Memory B cell (primary cell): ENCODE results near the gene PIP5K1B.

Experiments used
- ATAC-seq: fragments of 150-1000 bp; cut with Tn5 transposase; 2 replicates; pipeline ENCODE4 v1.10.0; 2021; ENCODE audit warnings: low read depth, mild to moderate bottlenecking, moderate library complexity
- DNase-seq, 2 donors: peaks; one replicate each; pipeline ENCODE4 v3.0.0; 2022; ENCODE audit warnings: low spot score in 2 of 2
- H3K27ac Mint-ChIP-seq: one replicate; pipeline ENCODE4 v1.8.0; 2022; ENCODE audit warnings: mild to moderate bottlenecking, moderate library complexity, mixed read lengths
- H3K27me3 Mint-ChIP-seq: one replicate; pipeline ENCODE4 v1.8.0; 2022; ENCODE audit warnings: mixed read lengths
- H3K36me3 Mint-ChIP-seq: one replicate; pipeline ENCODE4 v1.8.0; 2022; ENCODE audit warnings: mild to moderate bottlenecking, mixed read lengths
- H3K4me1 Mint-ChIP-seq: one replicate; pipeline ENCODE4 v1.8.0; 2022; ENCODE audit warnings: mixed read lengths
- H3K4me3 Mint-ChIP-seq: one replicate; pipeline ENCODE4 v1.8.0; 2022; ENCODE audit warnings: mild to moderate bottlenecking, moderate library complexity, mixed read lengths
- H3K9me3 Mint-ChIP-seq: one replicate; pipeline ENCODE4 v1.8.0; 2022; ENCODE audit warnings: mixed read lengths

PIP5K1B gene

DNA sequence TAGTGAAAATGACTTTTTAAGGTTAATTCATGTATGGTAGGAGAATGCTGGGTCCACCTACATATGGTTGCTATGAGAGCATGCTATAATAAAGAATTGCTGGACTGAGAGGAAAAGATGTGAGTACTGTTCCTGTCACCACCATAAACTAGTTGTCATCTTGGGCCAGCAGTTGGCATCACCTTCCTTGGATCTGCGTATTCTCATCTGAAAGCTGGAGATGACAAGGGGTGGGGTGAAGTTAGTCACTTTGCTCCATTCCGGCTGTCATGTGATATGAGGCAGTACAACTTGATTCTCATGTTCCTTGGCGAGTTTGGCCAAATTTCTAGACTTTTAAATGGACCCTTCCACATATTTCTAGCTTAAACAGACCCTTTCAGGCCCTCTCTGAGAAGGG lies 33.3 kb downstream of the PIP5K1B start:
- no peak for ATAC-seq
- H3K4me1 Mint-ChIP-seq, result peaks cover 26% of the 10 kb centered on the region
- H3K27ac Mint-ChIP-seq, result no peak overlapping the region
- DNase-seq, result no peak
- H3K4me3 Mint-ChIP-seq, result no peak overlapping the region
- peaks cover 12% of the 10 kb centered on the region for H3K36me3 Mint-ChIP-seq
- no peaks in the 10 kb centered on the region for H3K9me3 Mint-ChIP-seq
- no peaks in the 10 kb centered on the region for H3K27me3 Mint-ChIP-seq

- Mint-ChIP-seq H3K36me3 (peaks cover 13% of the 10 kb centered on the region), H3K4me1 (peaks cover 20% of the 10 kb centered on the region), H3K27ac (no peak overlapping the region), H3K27me3 (no peaks in the 10 kb centered on the region), H3K9me3 (no peaks in the 10 kb centered on the region), H3K4me3 (no peak overlapping the region)
- ATAC-seq, result no peak
- no peak for DNase-seq
Observed at GRCh38 chr9:68739621-68740174, 34.7 kb downstream of the PIP5K1B start.

DNA sequence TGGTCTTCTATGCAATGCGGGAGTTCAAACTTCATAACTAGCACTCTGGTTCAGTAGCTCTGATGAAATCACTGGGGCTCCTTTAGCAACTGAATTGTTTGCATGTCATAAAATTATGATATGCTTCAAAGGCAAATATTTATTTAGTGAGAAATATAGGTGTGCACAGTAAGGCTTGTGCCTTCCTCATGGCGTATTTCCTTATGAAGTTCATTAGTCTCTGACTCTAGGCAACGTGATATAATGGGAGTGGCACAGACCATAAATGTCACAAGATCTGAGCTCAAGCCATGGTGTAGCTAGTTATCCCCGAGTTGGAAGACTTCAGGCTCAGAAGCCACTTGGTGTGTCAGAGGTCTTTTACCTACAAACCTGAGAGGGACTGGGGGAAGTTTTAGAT lies 35.5 kb downstream of the PIP5K1B start:
- Mint-ChIP-seq H3K36me3 (peaks cover 13% of the 10 kb centered on the region), H3K9me3 (no peaks in the 10 kb centered on the region), H3K4me1 (peaks cover 20% of the 10 kb centered on the region), H3K4me3 (no peak overlapping the region), H3K27me3 (no peaks in the 10 kb centered on the region), H3K27ac (no peak overlapping the region)
- ATAC-seq (no peak), DNase-seq (no peak)

DNA sequence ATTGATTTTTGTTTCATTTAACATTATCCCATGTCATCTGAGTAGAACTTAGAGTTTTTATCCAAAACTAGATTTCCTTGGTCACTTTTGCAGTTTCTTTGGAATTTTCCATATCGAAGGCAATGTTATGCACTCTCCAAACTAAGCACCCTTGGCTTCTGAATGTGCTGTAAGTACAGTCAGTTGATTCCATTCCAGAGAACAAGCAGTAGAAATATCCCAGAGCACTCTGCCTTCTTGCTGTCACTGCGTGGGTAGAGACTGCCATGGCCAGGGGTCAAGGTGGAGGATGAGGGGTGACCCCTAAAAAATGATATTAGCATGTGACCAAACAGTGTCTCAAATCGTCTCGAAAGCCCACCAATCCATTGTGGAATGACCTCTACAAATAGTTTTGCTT lies 36.2 kb downstream of the PIP5K1B start:
- H3K36me3 Mint-ChIP-seq, result peaks cover 14% of the 10 kb centered on the region
- ATAC-seq (no peak), DNase-seq (no peak)
- no peak overlapping the region for H3K27ac Mint-ChIP-seq
- no peak overlapping the region for H3K4me3 Mint-ChIP-seq
- H3K9me3 Mint-ChIP-seq, result no peaks in the 10 kb centered on the region
- no peaks in the 10 kb centered on the region for H3K27me3 Mint-ChIP-seq
- H3K4me1 Mint-ChIP-seq, result peaks cover 15% of the 10 kb centered on the region

DNA sequence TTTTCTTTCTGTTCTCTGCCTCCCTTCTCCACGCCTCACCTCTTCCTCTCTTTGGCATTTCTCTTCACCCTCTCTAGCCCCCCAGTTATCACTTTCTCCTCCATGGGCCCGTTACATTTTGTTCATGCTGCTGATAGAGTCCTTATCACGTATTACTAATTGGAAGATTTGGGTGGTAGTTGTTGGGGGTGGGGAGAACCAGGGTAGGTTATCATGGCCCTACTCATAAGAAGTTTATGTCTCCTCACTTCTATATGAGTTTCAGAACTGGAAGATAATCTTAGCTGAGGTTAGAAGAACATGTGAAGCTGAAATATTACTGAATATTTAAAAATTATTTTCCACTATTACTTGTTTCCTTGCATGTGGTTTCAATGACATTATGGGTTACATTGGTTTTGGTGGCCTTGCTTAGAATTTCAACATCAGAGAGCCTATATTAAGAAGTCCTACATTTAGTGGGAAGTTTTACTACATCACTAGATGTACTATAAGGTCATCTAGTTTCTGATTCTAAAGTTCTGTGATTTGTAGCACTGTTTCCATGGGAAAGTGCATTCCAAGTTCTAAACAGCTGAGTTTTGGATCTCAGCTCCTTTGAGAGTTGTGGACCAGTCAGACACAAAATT lies 36.8 kb downstream of the PIP5K1B start:
- H3K9me3 Mint-ChIP-seq, result no peaks in the 10 kb centered on the region
- H3K4me3 Mint-ChIP-seq, result no peak overlapping the region
- no peak for DNase-seq
- no peak overlapping the region for H3K27ac Mint-ChIP-seq
- peaks cover 18% of the 10 kb centered on the region for H3K4me1 Mint-ChIP-seq
- peaks cover 17% of the 10 kb centered on the region for H3K36me3 Mint-ChIP-seq
- ATAC-seq, result no peak
- H3K27me3 Mint-ChIP-seq, result no peaks in the 10 kb centered on the region

DNA sequence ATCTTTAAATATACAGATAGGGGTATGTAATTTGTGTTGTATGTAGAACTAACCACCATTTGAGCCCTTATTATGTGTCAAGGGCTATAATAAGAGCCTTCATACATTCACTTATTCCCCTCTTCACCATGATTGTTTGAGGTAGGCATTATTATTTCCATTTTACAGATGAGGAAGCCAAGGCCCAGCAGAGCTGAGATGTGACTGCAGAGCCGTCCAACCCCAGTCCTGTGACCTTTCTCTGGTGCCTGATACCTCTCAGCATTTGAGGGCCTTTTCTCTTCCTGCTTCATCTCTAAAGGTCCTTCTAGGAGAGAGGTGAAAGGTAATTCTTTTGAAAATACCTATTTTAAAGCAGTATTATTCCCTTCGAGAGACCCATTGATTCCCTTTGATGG lies 37.3 kb downstream of the PIP5K1B start:
- DNase-seq (no peak), ATAC-seq (no peak)
- H3K36me3 Mint-ChIP-seq, result peaks cover 19% of the 10 kb centered on the region
- H3K4me1 Mint-ChIP-seq, result peaks cover 16% of the 10 kb centered on the region
- H3K9me3 Mint-ChIP-seq, result no peaks in the 10 kb centered on the region
- no peak overlapping the region for H3K4me3 Mint-ChIP-seq
- H3K27me3 Mint-ChIP-seq, result no peaks in the 10 kb centered on the region
- H3K27ac Mint-ChIP-seq, result no peak overlapping the region

DNA sequence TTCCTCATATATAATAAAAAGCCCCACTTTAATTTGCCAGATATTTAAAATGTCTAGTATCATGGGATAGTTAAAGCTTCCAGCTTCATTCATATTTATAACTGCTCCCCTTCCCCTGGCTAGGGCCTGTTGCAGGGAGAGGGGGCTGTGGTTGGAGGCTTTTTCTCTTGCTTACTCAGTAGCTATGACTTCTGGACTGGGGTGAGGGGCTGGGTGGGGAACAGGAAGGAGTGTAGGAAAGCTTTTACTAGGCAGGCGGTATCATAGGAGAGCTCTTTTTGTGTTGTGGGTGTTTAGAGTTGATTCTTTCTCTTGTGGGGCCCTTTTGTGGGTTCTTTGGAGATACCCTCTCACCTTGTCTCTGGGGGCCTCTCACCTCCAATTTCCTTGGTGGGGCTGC lies 39.4 kb downstream of the PIP5K1B start:
- H3K4me1 Mint-ChIP-seq, result peaks cover 17% of the 10 kb centered on the region

DNA sequence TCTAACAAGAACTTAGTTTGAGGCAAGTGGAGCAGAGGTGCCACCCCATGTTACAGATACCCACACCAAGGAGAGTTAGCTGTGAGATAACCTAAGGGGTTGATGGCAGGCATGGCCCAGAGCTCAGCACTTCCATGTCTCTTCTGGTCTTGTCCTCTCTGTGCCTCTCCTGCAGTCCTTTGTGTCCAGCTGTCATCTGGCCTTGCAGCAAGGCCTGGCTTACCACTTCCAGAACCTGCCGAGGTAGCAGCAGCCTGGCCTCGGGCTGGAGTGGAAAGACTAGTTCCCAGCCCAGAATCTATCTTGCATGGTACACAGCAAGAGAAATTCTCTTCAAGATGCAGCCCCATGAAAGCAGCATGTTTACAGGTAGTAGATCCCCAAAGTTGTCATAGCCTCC lies 41.5 kb downstream of the PIP5K1B start:
- ATAC-seq, result no peak
- Mint-ChIP-seq H3K4me1 (peaks cover 23% of the 10 kb centered on the region), H3K27ac (peak overlapping the region; percentile 49), H3K4me3 (no peak overlapping the region), H3K36me3 (peaks cover 19% of the 10 kb centered on the region), H3K9me3 (no peaks in the 10 kb centered on the region), H3K27me3 (no peaks in the 10 kb centered on the region)
- DNase-seq, result no peak

More for the DNA sequence above, 39.4 kb downstream of the PIP5K1B start:
- Mint-ChIP-seq H3K27ac (no peak overlapping the region), H3K36me3 (peaks cover 19% of the 10 kb centered on the region), H3K4me3 (no peak overlapping the region), H3K27me3 (no peaks in the 10 kb centered on the region), H3K9me3 (no peaks in the 10 kb centered on the region)
- DNase-seq (no peak), ATAC-seq (no peak)

DNA sequence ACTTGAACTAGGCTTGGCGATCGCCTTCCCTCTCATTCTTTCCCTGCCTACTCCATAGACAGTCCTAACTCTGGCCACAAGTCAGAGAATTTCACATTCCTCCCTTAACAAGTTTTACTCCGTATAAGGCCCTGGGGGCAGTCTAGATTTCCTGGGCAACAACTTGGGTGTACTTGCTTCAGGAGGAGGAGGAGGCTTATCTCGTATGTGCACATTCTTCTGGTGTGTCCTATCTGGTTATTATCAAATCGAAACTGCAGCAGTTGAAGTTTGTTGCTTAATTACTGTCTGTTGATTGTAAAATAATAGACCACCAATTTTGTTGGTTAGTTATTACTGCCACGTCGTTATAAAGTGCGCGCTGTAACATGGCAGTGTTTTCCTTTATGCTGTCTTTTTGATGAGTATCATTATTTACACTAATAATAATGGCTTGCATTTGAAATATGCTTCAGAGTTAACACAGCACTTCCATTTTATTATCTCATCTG lies 42.0 kb downstream of the PIP5K1B start:
- H3K36me3 Mint-ChIP-seq, result peaks cover 19% of the 10 kb centered on the region
- no peaks in the 10 kb centered on the region for H3K9me3 Mint-ChIP-seq
- H3K27ac Mint-ChIP-seq, result peak overlapping the region; percentile 49
- no peak overlapping the region for H3K4me3 Mint-ChIP-seq
- no peaks in the 10 kb centered on the region for H3K27me3 Mint-ChIP-seq
- no peak for DNase-seq
- peaks cover 22% of the 10 kb centered on the region for H3K4me1 Mint-ChIP-seq
- ATAC-seq, result no peak

DNA sequence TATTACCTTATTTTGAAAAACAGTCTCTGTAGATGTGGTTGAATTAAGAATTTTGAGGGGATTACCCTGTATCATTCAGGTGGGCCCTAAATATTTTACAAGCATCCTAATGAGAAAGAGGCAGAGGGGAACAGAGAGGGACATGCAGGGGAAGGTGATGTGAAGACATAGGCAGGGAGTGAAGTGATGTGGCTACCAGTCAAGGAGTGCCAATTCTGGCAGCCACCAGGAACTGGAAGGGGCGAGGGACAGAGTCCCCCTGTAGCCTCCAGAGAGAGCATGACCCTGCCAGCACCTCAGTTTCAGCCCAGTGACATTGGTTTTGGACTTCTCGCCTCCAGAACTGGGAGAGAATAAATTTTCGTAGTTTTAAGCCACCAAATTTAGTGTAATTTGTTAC lies 44.1 kb downstream of the PIP5K1B start:
- Mint-ChIP-seq H3K36me3 (peaks cover 10% of the 10 kb centered on the region), H3K27ac (peak overlapping the region; percentile 49)

DNA sequence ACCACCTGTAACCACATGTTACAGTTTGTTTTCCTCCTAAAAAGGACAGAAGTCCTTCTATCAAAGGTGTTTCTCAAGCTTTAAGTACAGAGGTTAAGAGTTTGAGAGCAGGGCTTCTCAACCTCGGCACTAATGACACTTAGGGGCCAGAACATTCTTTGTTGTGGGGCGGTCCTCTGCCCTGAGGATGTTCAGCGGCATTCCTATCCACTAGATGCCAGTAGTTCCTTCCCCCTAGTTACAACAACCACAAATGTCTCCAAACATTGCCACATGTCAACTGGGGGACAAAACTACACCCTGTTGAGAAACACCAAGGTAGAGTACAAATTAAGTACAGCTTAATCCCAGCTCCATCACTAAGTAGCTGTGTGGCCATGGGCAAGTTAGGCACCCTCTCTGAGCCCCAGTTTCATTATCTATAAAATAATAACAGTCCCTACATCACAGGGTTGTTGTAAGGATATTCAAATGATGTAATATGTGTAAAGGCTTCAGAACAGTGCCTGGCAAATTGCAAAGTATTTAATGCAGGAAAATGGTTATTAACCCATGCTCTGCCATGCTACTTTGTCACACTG lies 44.6 kb downstream of the PIP5K1B start:
- no peak overlapping the region for H3K27ac Mint-ChIP-seq
- H3K4me1 Mint-ChIP-seq, result peaks cover 24% of the 10 kb centered on the region
- no peak overlapping the region for H3K4me3 Mint-ChIP-seq
- ATAC-seq, result no peak
- peaks cover 12% of the 10 kb centered on the region for H3K36me3 Mint-ChIP-seq
- no peaks in the 10 kb centered on the region for H3K9me3 Mint-ChIP-seq
- no peak for DNase-seq
- H3K27me3 Mint-ChIP-seq, result no peaks in the 10 kb centered on the region

More for the DNA sequence above, 44.1 kb downstream of the PIP5K1B start:
- DNase-seq (no peak), ATAC-seq (no peak)
- H3K9me3 Mint-ChIP-seq, result no peaks in the 10 kb centered on the region
- peaks cover 24% of the 10 kb centered on the region for H3K4me1 Mint-ChIP-seq
- H3K4me3 Mint-ChIP-seq, result no peak overlapping the region
- no peaks in the 10 kb centered on the region for H3K27me3 Mint-ChIP-seq

DNA sequence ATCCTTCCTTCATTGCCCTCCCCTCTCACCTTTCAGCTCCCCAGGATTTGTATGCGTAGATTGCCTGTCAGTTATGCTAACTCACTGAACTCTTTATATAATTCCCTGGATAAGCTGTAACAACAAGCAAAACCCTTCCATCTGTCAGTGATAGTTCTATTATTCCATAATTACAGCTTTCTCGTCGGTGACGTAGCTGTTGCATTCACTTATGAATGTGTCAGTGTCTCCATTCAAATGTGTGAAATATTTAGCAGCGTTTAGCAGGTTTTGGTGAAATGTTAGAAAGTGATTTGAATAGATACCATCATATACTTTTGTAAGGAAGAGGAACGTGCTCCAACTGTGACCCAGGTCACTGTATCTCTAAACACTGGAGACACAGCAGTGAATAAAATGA lies 45.2 kb downstream of the PIP5K1B start:
- Mint-ChIP-seq H3K27me3 (no peaks in the 10 kb centered on the region), H3K27ac (no peak overlapping the region), H3K9me3 (no peaks in the 10 kb centered on the region), H3K36me3 (peaks cover 12% of the 10 kb centered on the region), H3K4me1 (peaks cover 24% of the 10 kb centered on the region), H3K4me3 (no peak overlapping the region)
- ATAC-seq (no peak), DNase-seq (no peak)

DNA sequence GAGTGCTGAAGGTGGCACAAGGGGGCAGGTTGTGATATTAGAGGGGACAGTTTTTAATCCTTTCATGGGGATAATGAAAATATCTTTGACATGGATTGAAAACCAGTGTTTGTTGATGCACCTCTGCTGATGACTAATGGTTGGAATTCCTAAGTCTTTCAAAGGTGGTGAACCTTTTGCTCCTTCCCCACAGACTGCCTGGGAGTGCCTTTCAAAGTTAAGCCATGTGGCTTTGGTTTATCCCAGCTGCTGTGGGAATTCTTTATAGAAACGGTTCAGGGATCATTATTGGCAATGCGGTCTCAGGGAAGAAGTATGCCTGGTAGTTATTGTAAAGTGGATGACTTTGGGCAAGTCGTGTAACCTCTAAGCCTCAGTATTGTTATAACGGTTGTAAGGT lies 45.7 kb downstream of the PIP5K1B start:
- H3K36me3 Mint-ChIP-seq, result peaks cover 13% of the 10 kb centered on the region
- no peaks in the 10 kb centered on the region for H3K27me3 Mint-ChIP-seq
- peak overlapping the region; percentile 56 for H3K27ac Mint-ChIP-seq
- no peaks in the 10 kb centered on the region for H3K9me3 Mint-ChIP-seq
- ATAC-seq (no peak), DNase-seq (no peak)
- H3K4me3 Mint-ChIP-seq, result no peak overlapping the region
- H3K4me1 Mint-ChIP-seq, result peaks cover 24% of the 10 kb centered on the region

- no peak for ATAC-seq
- no peaks in the 10 kb centered on the region for H3K9me3 Mint-ChIP-seq
- no peaks in the 10 kb centered on the region for H3K27me3 Mint-ChIP-seq
- peak overlapping the region; percentile 56 for H3K27ac Mint-ChIP-seq
- H3K4me1 Mint-ChIP-seq, result peaks cover 21% of the 10 kb centered on the region
- H3K4me3 Mint-ChIP-seq, result no peak overlapping the region
- peaks cover 10% of the 10 kb centered on the region for H3K36me3 Mint-ChIP-seq
- DNase-seq, result no peak
Observed at GRCh38 chr9:68751556-68751955, 46.5 kb downstream of the PIP5K1B start.

DNA sequence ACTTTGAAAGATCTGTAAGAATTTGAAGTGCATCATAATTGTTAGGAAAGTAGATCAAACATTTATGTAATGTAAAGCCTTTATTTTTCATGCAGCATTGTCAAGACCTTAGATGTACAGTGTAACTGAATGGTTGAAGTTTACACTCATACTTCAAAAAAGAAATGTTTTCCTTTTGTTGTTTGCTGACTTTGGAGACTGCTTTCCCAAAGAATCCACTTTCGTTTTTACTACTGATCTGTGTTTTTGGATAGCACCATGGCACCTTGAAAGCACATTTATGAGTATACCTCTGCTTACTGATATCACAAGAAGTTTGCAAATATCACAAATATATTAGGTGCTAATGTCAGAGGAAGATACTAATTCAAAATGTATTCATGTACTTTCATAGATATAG lies 50.0 kb downstream of the PIP5K1B start:
- Mint-ChIP-seq H3K27me3 (no peaks in the 10 kb centered on the region), H3K27ac (no peak overlapping the region), H3K36me3 (peaks cover 15% of the 10 kb centered on the region), H3K4me1 (peaks cover 12% of the 10 kb centered on the region), H3K9me3 (peaks cover 6% of the 10 kb centered on the region), H3K4me3 (no peak overlapping the region)
- ATAC-seq (no peak), DNase-seq (no peak)
